Hematopoietic multipotent progenitor cell (in vitro differentiated cells): Measurements from ENCODE around the gene PRR35. TPM values are rescaled to one million over a fixed set of nuclear protein-coding genes. Genes with fewer than 3 reads are reported as not detected.

Experiments used
- small RNA-seq: library from RNA; depleted of rRNA; stranded (forward); fragments of <200 nt; gene quantifications from one replicate; pipeline ENCODE3, GENCODE V24; 2012
- total RNA-seq: library from RNA; depleted of rRNA; stranded (reverse); fragments of >200 nt; gene quantifications from one replicate; pipeline ENCODE4 v1.2.3, GENCODE V29; 2012

PRR35 gene
- total RNA-seq, 1 donor, result under 0.01 TPM

Small RNA genes within 50 kb of the gene (small RNA-seq; reads per million reads assigned to genes)
- gene MIR3176, result not detected
- not detected for gene MIR5587
- not detected for gene Z98883.1

Other genes starting within 250 kb of the PRR35 start
- 45.8 TPM for gene AXIN1, start 207.7 kb upstream of the PRR35 start, total RNA-seq
- 56.0 TPM for gene MRPL28, start 189.9 kb upstream of the PRR35 start, total RNA-seq
- 88.3 TPM for gene PGAP6, start 178.4 kb upstream of the PRR35 start, total RNA-seq
- 170 TPM for gene NME4, start 163.2 kb upstream of the PRR35 start, total RNA-seq
- 13.5 TPM for gene DECR2, start 158.5 kb upstream of the PRR35 start, total RNA-seq
- 23.4 TPM for gene RAB11FIP3, start 134.7 kb upstream of the PRR35 start, total RNA-seq
- gene CAPN15, start 32.7 kb upstream of the PRR35 start, total RNA-seq, result 59.2 TPM
- gene NHLRC4, start 6.6 kb downstream of the PRR35 start, total RNA-seq, result 14.3 TPM
- gene PIGQ, start 9.6 kb downstream of the PRR35 start, total RNA-seq, result 36.9 TPM
- gene RAB40C, start 29.7 kb downstream of the PRR35 start, total RNA-seq, result 33.4 TPM
- gene WFIKKN1, start 70.6 kb downstream of the PRR35 start, total RNA-seq, result 0.27 TPM
- gene METTL26, start 75.9 kb downstream of the PRR35 start, total RNA-seq, result 101 TPM
- 20.5 TPM for gene MCRIP2, start 81.4 kb downstream of the PRR35 start, total RNA-seq
- gene WDR90, start 89.0 kb downstream of the PRR35 start, total RNA-seq, result 25.9 TPM
- 44.7 TPM for gene RHOT2, start 107.7 kb downstream of the PRR35 start, total RNA-seq
- 0.54 TPM for gene RHBDL1, start 115.3 kb downstream of the PRR35 start, total RNA-seq
- 73.2 TPM for gene STUB1, start 120.0 kb downstream of the PRR35 start, total RNA-seq
- gene JMJD8, start 123.9 kb downstream of the PRR35 start, total RNA-seq, result 68.9 TPM
- 7.0 TPM for gene WDR24, start 130.0 kb downstream of the PRR35 start, total RNA-seq
- gene FBXL16, start 145.4 kb downstream of the PRR35 start, total RNA-seq, result 0.54 TPM
- gene METRN, start 154.7 kb downstream of the PRR35 start, total RNA-seq, result 5.1 TPM
- 25.3 TPM for gene ANTKMT, start 160.8 kb downstream of the PRR35 start, total RNA-seq
- gene CCDC78, start 166.0 kb downstream of the PRR35 start, total RNA-seq, result 2.7 TPM
- gene HAGHL, start 166.7 kb downstream of the PRR35 start, total RNA-seq, result 22.6 TPM
- gene CIAO3, start 180.6 kb downstream of the PRR35 start, total RNA-seq, result 72.2 TPM
- gene MSLN, start 200.3 kb downstream of the PRR35 start, total RNA-seq, result under 0.01 TPM
- 42.5 TPM for gene RPUSD1, start 228.0 kb downstream of the PRR35 start, total RNA-seq
- gene CHTF18, start 228.2 kb downstream of the PRR35 start, total RNA-seq, result 25.3 TPM
- gene GNG13, start 240.3 kb downstream of the PRR35 start, total RNA-seq, result not detected